Gastroesophageal sphincter (tissue), 3 donors: ENCODE measurements around the gene ZNF292.

Source experiments
- EP300 ChIP-seq: sonication (generic); formaldehyde crosslinking; IDR thresholded peaks from one replicate; pipeline ENCODE4 v1.6.1; 2017; ENCODE audit warnings: antibody characterized with exemption, mild to moderate bottlenecking
- POLR2A ChIP-seq, 2 donors: fragments of 450-650 bp; IDR thresholded peaks; one replicate each; pipeline ENCODE4 v1.6.1; 2017; ENCODE audit warnings: antibody characterized with exemption in 2 of 2, mild to moderate bottlenecking in 2 of 2, moderate library complexity in 1 of 2
- POLR2AphosphoS5 ChIP-seq: sonication (generic); formaldehyde crosslinking; IDR thresholded peaks from one replicate; pipeline ENCODE4 v1.6.1; 2017; ENCODE audit warnings: antibody characterized with exemption
- TF ChIP-seq, protein P1 (sequence below), 4 experiments: fragments of 200-600 bp in 2 of 4; fragments of 450-650 bp in 2 of 4; sonication (generic) in 1 of 4; IDR thresholded peaks; one replicate each; pipeline ENCODE4 v1.5.1; 2017 to 2019; ENCODE audit warnings: antibody characterized with exemption in 4 of 4, mild to moderate bottlenecking in 2 of 4, moderate library complexity in 2 of 4

- TF ChIP-seq, protein P1, sequence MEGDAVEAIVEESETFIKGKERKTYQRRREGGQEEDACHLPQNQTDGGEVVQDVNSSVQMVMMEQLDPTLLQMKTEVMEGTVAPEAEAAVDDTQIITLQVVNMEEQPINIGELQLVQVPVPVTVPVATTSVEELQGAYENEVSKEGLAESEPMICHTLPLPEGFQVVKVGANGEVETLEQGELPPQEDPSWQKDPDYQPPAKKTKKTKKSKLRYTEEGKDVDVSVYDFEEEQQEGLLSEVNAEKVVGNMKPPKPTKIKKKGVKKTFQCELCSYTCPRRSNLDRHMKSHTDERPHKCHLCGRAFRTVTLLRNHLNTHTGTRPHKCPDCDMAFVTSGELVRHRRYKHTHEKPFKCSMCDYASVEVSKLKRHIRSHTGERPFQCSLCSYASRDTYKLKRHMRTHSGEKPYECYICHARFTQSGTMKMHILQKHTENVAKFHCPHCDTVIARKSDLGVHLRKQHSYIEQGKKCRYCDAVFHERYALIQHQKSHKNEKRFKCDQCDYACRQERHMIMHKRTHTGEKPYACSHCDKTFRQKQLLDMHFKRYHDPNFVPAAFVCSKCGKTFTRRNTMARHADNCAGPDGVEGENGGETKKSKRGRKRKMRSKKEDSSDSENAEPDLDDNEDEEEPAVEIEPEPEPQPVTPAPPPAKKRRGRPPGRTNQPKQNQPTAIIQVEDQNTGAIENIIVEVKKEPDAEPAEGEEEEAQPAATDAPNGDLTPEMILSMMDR (IDR thresholded peaks at IDR 0.05), result no peak
- TF ChIP-seq POLR2AphosphoS5 (no peak), EP300 (no peak), POLR2A (IDR thresholded peaks at IDR 0.05) (no peak)
Observed at GRCh38 chr6:87164506-87164905, 9.1 kb downstream of the ZNF292 start.
